ENCODE results near the gene DIP2C.
"Not testable (repeated sequence)": the region's sequence is repeated elsewhere in the genome, so short reads cannot be mapped to it uniquely, and the experiment has no call there.

DIP2C gene

DNA sequence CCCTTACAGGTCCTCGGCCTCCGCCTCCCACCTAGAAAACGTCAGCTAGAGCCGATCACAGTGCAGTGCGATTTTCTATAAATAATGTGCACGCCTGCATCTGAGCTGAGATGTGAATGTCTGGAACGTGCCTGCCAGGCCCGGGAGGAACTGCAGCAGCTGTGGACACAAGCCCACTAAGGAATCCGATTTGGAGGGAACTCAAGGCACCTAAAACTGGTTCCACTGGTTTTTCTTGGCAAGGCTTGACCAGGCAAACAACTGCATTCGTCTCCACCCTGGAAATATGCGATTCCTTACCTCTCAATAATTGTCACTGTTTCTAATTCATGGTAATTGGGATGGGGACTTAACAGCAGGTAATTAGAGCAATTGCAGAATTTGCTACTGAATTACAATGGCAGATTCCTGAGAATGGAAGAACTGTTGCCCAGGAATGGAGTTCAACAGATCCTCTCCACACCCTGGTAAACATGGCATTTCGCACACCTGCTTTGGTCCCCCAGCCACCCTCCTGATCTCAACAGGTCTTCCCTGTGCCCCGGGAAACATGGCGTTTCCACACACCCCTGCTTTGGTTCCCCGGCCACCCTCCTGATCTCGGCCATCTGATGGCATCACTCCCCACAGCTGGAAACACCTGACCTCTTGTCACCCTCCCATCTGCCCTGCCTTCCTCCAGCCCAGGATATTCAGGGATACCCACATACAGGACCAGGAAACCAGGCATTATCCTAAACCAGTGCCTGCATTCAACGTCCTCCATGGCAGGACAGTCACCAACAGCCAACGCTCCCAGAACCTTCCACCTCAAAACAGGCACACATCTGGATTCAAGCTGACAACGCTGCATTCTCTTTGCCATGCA, 76.0 kb downstream of the DIP2C start:
- TF ChIP-seq, protein P1, sequence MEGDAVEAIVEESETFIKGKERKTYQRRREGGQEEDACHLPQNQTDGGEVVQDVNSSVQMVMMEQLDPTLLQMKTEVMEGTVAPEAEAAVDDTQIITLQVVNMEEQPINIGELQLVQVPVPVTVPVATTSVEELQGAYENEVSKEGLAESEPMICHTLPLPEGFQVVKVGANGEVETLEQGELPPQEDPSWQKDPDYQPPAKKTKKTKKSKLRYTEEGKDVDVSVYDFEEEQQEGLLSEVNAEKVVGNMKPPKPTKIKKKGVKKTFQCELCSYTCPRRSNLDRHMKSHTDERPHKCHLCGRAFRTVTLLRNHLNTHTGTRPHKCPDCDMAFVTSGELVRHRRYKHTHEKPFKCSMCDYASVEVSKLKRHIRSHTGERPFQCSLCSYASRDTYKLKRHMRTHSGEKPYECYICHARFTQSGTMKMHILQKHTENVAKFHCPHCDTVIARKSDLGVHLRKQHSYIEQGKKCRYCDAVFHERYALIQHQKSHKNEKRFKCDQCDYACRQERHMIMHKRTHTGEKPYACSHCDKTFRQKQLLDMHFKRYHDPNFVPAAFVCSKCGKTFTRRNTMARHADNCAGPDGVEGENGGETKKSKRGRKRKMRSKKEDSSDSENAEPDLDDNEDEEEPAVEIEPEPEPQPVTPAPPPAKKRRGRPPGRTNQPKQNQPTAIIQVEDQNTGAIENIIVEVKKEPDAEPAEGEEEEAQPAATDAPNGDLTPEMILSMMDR (conservative IDR thresholded peaks at IDR 0.05; ENCODE audit: low read length) = no peak
- TF ChIP-seq EZH2phosphoT487 (IDR thresholded peaks at IDR 0.05; ENCODE audit: borderline replicate concordance) = no peak
- no peaks in the 10 kb centered on the region for H3K36me3 ChIP-seq (ENCODE audit: insufficient read depth, low read length)
- H3K9ac ChIP-seq (ENCODE audit: low read depth, low read length, poor library complexity, severe bottlenecking) = no peak overlapping the region
- H4K20me1 ChIP-seq (ENCODE audit: insufficient read depth, low read length, poor library complexity, severe bottlenecking) = no peaks in the 10 kb centered on the region
- no peaks in the 10 kb centered on the region for H3K9me2 ChIP-seq (replicated peaks; ENCODE audit: low read depth, low read length)
- no peak overlapping the region for H3K4me2 ChIP-seq (ENCODE audit: low read depth, low read length, poor library complexity, severe bottlenecking)
- no peak overlapping the region for H3K4me3 ChIP-seq (ENCODE audit: low read length, poor library complexity, severe bottlenecking)
- no peaks in the 10 kb centered on the region for H3K4me1 ChIP-seq (ENCODE audit: insufficient read depth, low read length, poor library complexity, severe bottlenecking)
- no peaks in the 10 kb centered on the region for H3K27me3 ChIP-seq (ENCODE audit: insufficient read depth, low read length, poor library complexity, severe bottlenecking)
- H3K79me2 ChIP-seq (ENCODE audit: insufficient read depth, low read length) = no peaks in the 10 kb centered on the region
- H3K9me3 ChIP-seq (ENCODE audit: insufficient read depth, low read depth, low read length) = no peaks in the 10 kb centered on the region
- H3F3A ChIP-seq (ENCODE audit: low read depth) = peaks cover 12% of the 10 kb centered on the region; the same call in 1 of the 2 replicates
- no peak overlapping the region for H2AFZ ChIP-seq (ENCODE audit: low read length)

DNA sequence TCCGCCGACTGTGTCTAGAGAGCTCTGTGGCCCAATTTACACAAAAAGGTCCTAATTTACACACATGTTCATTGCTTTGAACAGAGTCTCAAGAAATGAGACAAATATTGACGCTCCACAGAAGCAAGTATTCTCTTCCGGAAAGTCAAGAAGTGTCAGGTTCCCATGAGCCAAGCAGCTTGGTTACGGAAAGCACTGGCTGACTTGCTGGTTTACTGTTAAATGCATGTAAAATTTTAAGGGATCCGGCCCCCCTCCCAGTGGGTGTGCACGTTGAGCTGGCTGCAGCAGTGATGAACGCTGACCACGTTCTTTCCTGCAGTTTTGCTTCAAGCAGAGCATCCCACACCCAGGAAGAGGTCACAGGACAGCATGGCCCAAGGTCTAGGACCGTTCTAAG, 76.8 kb downstream of the DIP2C start:
- Histone ChIP-seq H3K79me2 (ENCODE audit: insufficient read depth, low read length) (no peaks in the 10 kb centered on the region), H3F3A (ENCODE audit: low read depth) (peaks cover 12% of the 10 kb centered on the region; the same call in 1 of the 2 replicates), H3K9me2 (replicated peaks; ENCODE audit: low read depth, low read length) (no peaks in the 10 kb centered on the region), H3K4me2 (ENCODE audit: low read depth, low read length, poor library complexity, severe bottlenecking) (no peak overlapping the region), H3K36me3 (ENCODE audit: insufficient read depth, low read length) (no peaks in the 10 kb centered on the region), H3K4me1 (ENCODE audit: insufficient read depth, low read length, poor library complexity, severe bottlenecking) (no peaks in the 10 kb centered on the region), H3K4me3 (ENCODE audit: low read length, poor library complexity, severe bottlenecking) (no peak overlapping the region), H4K20me1 (ENCODE audit: insufficient read depth, low read length, poor library complexity, severe bottlenecking) (no peaks in the 10 kb centered on the region), H3K9ac (ENCODE audit: low read depth, low read length, poor library complexity, severe bottlenecking) (no peak overlapping the region), H3K27me3 (ENCODE audit: insufficient read depth, low read length, poor library complexity, severe bottlenecking) (no peaks in the 10 kb centered on the region), H2AFZ (ENCODE audit: low read length) (no peak overlapping the region), H3K9me3 (ENCODE audit: insufficient read depth, low read depth, low read length) (no peaks in the 10 kb centered on the region)
- no peak for TF ChIP-seq EZH2phosphoT487 (IDR thresholded peaks at IDR 0.05; ENCODE audit: borderline replicate concordance)
- TF ChIP-seq, protein P1 (conservative IDR thresholded peaks at IDR 0.05; ENCODE audit: low read length) = no peak

DNA sequence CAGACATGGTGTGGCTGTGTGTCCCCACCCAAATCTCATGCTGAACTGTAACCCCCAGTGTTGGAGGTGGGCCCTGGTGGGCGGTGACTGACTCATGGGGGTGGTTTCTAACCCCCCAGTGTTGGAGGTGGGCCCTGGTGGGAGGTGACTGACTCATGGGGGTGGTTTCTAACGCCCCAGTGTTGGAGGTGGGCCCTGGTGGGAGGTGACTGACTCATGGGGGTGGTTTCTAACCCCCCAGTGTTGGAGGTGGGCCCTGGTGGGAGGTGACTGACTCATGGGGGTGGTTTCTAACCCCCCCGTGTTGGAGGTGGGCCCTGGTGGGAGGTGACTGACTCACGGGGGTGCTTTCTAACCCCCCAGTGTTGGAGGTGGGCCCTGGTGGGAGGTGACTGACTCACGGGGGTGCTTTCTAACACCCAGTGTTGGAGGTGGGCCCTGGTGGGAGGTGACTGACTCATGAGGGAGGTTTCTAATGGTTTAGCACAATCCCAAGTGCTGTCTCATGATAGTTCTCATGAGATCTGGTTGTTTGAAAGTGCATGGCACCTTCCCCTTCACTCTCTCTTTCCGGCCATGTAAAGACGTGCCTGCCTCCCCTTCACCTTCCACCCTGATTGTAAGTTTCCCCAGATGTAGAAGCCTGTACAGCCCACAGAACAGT, 78.7 kb downstream of the DIP2C start:
- H3K4me3 ChIP-seq (ENCODE audit: low read length, poor library complexity, severe bottlenecking); H3K36me3 ChIP-seq (ENCODE audit: insufficient read depth, low read length); H4K20me1 ChIP-seq (ENCODE audit: insufficient read depth, low read length, poor library complexity, severe bottlenecking); H3K27me3 ChIP-seq (ENCODE audit: insufficient read depth, low read length, poor library complexity, severe bottlenecking); H3K79me2 ChIP-seq (ENCODE audit: insufficient read depth, low read length); H3K4me1 ChIP-seq (ENCODE audit: insufficient read depth, low read length, poor library complexity, severe bottlenecking); H3K9me2 ChIP-seq (replicated peaks; ENCODE audit: low read depth, low read length); H2AFZ ChIP-seq (ENCODE audit: low read length); H3K4me2 ChIP-seq (ENCODE audit: low read depth, low read length, poor library complexity, severe bottlenecking); H3K9me3 ChIP-seq (ENCODE audit: insufficient read depth, low read depth, low read length); H3K9ac ChIP-seq (ENCODE audit: low read depth, low read length, poor library complexity, severe bottlenecking): not testable (repeated sequence)
- peaks cover 12% of the 10 kb centered on the region; the same call in 1 of the 2 replicates for H3F3A ChIP-seq (ENCODE audit: low read depth)

Measured in Loucy (cell line).